HCT116 (cell line): ENCODE results near the gene SLBP. TPM values are rescaled to one million over a fixed set of nuclear protein-coding genes. Genes with fewer than 3 reads are reported as not detected.

ENCODE experiments used
- total RNA-seq: library from RNA; stranded (reverse); gene quantifications from one replicate; pipeline ENCODE4 v1.2.1, GENCODE V29; 2021; ENCODE audit not compliant: unreplicated experiment

The SLBP gene
- total RNA-seq, 1 experiment from 2014 or later = 101 TPM

Other genes starting within 250 kb of the SLBP start
- gene FAM53A, start 28.0 kb downstream of the SLBP start, total RNA-seq = 1.1 TPM
- gene TMEM129, start 9.0 kb upstream of the SLBP start, total RNA-seq = 29.4 TPM
- gene TACC3, start 9.2 kb upstream of the SLBP start, total RNA-seq = 106 TPM
- gene FGFR3, start 81.0 kb upstream of the SLBP start, total RNA-seq = 31.7 TPM
- 67.3 TPM for gene LETM1, start 143.8 kb upstream of the SLBP start, total RNA-seq
- gene NSD2, start 159.1 kb upstream of the SLBP start, total RNA-seq = 145 TPM